Activated naive CD8-positive, alpha-beta T cell treated with anti-CD3 and anti-CD28 coated beads, Interleukin-2, amount 50 U/mL, for 16 hours (primary cell): ENCODE results near the gene SGSM2.

ENCODE experiments used
- DNase-seq: peaks from one replicate; pipeline ENCODE4 v3.0.0-alpha.2; 2020; ENCODE audit warnings: low read depth, low spot score

Gene SGSM2

GRCh38 chr17:2398182-2398581 is 60.9 kb downstream of the SGSM2 start:
- no peak for DNase-seq

- DNase-seq: peak; percentile 18
Observed at GRCh38 chr17:2398655-2399571, 61.6 kb downstream of the SGSM2 start.

DNA sequence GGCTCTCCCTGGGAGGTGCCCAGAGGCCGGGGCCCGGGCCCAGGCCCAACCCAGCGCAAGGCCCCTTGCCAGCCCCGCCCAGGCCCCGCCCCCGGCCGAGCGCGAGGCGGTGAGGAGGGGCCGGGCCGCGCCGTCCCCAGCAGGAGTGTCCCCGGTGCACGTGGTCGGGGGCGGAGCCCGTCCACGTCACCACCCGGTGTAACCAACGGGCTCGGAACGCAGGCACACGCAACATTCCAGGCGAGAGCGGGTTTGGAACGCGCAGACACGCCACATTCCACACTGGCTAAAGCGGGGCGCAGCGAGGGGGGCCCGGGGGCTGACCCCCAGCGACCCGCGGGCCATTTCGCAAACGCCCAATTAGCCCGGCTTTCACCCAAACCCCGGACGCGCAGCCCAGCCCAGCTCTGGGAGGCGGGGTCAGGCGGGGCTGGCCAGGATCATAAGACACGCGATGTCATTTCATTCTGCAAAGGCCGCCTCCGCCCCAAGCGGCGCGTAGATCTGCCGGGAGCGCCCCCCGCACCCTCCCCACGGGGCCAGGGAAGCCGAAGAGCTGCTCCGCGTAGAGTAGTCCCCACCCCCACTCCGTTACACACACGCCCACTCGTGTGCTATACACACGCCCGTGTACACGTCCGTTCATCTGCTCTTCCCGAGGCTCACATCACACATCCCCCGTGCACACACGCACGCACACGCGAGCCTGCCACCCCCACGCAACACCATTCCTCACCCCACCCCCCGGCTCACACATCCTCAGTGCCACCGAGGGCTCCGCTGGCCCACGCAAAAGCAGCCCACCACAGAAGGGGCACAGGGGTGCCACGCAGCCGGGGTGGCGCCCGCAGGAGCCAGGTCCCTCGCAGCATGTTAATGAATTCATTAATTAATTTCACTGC is 62.5 kb downstream of the SGSM2 start:
- peak; percentile 76 for DNase-seq

- peak; percentile 25 for DNase-seq
Observed at GRCh38 chr17:2400474-2400866, 63.2 kb downstream of the SGSM2 start.

- peak; percentile 86 for DNase-seq
Observed at GRCh38 chr17:2400877-2401425, 63.6 kb downstream of the SGSM2 start, which contains the start of gene MNT. TSS of gene MNT (minus strand) at chr17:2401060. CDS start at chr17:2400712, 348 bp downstream.

DNA sequence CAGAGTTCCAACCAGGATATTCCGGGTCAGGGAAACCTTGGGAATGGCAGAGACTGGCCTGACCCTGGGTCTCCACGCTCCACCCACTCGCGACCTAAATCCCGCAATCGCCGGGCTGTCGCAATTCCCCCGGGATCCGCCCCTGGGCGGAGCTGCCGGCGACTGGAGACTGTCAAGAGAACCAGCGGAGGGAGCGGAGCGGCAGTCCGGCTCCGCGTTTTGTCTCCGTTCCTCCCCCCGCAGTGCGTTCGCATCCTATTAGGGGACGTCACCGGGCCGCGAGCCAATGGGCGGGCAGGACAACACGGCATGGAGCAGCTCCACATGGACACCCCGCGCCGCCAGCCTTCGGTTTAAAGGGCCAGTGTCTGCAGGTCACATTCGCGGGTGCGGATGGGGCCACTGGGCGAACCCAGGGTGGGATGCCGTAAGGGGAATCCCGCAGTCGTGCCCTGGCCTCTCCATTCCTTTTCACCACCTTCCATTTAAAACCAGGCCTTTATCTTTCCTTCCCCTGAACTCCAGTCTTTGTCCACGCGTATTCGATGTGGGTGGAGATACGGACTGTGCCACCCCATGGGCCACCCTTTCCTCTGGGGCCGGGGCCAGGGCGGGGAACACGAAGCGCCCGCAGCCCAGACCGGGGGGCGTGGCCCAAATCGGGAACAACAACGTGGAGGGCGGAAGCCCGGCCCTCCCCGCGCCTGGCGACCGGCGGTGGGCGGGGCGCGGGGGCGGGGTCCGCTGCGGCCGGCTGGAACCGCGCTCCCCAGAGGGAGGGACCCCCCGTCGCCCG is 64.3 kb downstream of the SGSM2 start:
- DNase-seq: peak; percentile 98

- no peak for DNase-seq
Observed at GRCh38 chr17:2402544-2402943, 65.2 kb downstream of the SGSM2 start.

GRCh38 chr17:2403044-2403443 is 65.7 kb downstream of the SGSM2 start:
- no peak for DNase-seq

- no peak for DNase-seq
Observed at GRCh38 chr17:2405247-2405926, 68.1 kb downstream of the SGSM2 start.

DNA sequence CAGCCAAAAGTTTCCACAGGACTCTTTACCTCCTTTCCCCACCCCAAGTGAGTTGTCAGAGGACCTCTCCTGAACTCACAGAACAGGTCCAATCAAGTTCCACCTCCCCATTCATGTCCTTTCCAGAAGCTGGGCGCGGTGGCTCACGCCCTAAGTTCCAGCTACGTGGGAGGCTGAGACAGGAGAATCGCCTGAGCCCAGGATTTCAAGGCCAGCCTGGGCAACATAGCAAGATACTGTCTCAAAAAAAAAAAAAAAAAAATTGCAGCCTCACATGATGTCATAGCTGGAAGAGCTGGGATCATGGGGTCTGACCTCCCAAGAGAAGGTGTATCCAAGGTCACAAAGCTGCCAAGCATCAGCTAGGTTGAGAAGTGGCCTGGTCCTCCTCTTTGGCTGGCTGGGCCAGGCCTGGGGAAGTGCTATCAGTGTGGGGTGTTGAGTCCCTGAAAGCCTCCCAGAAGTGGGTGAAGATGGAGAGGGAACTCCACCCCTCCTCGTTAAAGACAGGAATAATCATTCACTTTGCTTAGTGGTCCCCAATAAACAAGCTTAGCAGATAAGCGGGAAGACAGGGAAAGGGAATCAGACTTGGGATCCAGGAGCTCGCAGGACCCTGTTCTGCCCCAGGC is 69.1 kb downstream of the SGSM2 start:
- DNase-seq: no peak

- DNase-seq: no peak
Observed at GRCh38 chr17:2406903-2407790, 69.8 kb downstream of the SGSM2 start.

GRCh38 chr17:2410951-2411350 is 73.7 kb downstream of the SGSM2 start:
- no peak for DNase-seq

DNA sequence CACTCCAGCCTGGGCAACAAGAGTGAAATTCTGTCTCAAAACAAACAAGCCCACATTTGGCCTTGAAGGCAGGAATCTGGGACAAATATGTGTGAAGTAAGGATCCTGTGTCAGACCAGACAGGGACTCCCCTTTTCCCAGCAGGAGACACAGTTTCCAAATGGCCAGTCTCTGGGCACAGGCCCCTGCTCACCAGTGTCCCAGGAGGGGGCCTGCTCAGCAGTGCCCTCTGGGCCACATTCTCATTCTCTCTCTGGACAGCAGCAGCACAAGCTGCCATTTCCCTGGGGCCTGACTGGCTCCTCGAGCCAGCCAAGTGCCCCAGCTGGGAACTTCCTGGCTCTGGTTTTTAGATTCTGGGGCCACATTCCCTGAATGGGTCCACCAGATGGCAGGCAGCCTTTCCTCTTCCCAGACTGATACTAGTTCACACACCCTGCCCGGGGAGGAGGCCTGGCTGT is 75.3 kb downstream of the SGSM2 start:
- DNase-seq: no peak

GRCh38 chr17:2414446-2415064 is 77.3 kb downstream of the SGSM2 start:
- no peak for DNase-seq

GRCh38 chr17:2415081-2415480 is 77.8 kb downstream of the SGSM2 start:
- DNase-seq: no peak

GRCh38 chr17:2416010-2416734 is 78.9 kb downstream of the SGSM2 start:
- peak; percentile 67 for DNase-seq

DNA sequence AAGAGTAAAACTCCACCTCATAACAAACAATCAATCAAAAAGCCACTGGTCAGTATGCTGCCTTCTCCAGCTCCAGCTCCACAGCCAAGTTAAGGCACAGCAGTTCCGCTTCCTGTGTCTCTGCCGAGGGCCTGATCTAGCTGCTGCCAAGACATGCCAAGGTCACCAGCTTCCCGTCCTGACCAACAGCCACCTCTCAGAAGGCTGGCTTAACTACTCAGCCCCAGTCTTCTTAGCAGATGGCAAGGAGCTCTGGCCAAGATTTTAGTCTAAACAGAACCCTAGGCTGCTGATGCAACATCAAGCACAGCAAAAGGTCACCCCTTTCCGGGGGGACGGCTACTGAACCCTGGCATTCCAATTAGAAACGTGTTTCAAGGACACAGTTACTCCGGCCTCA is 81.3 kb downstream of the SGSM2 start:
- DNase-seq: no peak

DNA sequence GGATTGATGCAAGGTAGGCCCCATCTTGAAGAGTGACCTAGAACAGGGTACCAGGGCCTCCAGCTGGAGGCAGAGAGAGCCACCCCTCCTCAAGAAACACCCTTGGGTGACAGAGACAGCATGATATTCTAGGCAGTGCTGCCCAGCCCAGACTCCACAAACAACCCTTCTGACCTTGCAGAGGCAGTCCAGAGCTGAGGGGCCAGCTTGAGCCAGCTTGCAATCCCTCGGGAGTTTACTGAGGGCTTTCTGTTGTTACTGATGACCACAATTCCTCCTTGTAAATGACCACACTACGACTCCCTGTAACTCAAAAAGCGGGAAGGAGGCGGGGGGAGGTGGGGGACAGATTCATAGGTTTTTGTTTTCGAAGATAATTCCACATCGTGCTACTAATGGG is 82.2 kb downstream of the SGSM2 start:
- no peak for DNase-seq
